Islet of Langerhans (tissue), 1 donor: ENCODE measurements around the gene ATP6V1E1.
"Not testable (repeated sequence)": the region's sequence is repeated elsewhere in the genome, so short reads cannot be mapped to it uniquely, and the experiment has no call there.

ENCODE experiments used
- FAIRE-seq: peaks from one replicate; lab custom pipeline; 2011; peaks lifted over from hg19 to GRCh38; lab: Jason Lieb, UNC

ATP6V1E1 gene

DNA sequence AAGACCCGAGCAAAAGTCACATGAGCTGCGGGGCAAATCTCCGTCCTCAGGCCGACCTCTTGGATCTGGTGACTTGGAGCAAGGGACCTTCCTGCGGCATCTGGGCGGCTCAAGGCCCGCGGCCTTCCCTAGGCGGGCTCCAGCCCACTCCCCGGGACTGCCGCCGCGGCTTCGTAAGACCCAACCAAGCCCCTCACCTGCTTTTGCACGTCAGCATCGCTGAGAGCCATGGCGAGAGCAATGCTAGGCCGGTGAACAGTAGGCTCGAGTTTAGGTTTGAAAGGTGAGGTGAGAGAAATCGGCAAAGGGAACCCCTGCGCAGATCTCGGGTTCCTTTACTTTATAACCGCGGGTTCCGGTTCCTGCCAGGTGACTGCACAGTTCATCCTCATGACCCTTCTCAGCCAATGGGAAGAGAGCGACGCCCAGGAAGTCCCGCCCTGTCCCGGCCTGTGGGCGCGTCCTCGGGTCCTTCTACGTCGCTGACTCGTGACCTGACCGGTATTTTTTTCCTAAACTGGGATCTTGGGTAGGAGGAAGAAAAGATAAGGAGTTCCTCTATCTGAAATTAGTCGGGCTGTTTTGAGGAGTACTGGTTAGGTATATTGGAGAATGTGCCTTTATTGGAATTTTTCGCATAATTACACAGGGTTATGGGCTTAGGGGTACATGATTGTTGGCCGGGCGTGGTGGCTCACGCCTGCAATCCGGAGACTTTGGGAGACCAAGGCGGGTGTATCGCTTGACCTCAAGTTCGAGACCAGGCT lies at the start of gene ATP6V1E1:
Gene ATP6V1E1, minus strand, starts transcription at position 344 of the 767 bp plus-strand sequence. Its CDS starts 114 bp downstream, at position 230.
- peak; percentile 96 for FAIRE-seq

DNA sequence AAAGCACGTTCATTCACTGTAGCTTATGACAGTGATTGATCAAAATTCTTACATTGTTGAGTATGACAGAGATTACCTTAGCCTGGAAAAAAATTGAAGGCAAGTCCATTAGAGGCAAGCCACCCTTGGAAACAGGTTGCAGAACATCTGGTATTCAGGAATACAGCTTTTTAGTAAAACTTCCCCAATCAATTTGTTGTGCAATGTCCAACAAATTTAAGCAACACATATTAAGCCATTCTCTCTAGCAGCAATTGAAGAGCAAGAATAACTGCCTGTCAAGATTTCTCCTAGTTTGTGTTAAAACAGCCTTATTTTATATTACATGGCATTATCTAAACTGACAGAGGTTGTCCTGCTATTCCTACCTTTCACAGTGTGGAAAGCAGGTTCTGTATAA lies 47.0 kb upstream of the ATP6V1E1 start:
- FAIRE-seq: no peak

- FAIRE-seq: no peak
These were observed 45.6 kb upstream of the ATP6V1E1 start for GRCh38 chr22:17674152-17674551.

GRCh38 chr22:17672417-17672991 lies 44.0 kb upstream of the ATP6V1E1 start:
- peak; percentile 96 for FAIRE-seq

- FAIRE-seq: not testable (repeated sequence)
These were observed 43.1 kb upstream of the ATP6V1E1 start for GRCh38 chr22:17671521-17672092.

DNA sequence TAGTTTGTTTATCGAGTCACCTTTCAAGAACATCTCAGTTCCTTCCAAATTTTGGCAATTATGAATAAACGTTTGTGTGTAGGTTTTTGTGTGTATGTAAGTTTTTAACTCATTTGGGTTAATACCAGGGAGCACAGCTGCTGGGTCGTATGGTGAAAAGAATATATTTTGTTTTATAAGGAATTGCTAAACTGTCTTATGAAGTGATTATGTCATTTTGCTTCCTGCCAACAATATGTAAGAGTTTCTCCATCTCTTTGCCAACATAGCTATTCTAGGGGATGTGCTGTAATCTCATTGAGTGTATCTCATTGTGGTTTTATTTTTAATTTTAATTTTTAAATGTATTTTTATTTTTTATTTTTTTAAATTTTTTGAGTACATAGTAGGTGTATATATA lies 37.3 kb upstream of the ATP6V1E1 start:
- FAIRE-seq: no peak

DNA sequence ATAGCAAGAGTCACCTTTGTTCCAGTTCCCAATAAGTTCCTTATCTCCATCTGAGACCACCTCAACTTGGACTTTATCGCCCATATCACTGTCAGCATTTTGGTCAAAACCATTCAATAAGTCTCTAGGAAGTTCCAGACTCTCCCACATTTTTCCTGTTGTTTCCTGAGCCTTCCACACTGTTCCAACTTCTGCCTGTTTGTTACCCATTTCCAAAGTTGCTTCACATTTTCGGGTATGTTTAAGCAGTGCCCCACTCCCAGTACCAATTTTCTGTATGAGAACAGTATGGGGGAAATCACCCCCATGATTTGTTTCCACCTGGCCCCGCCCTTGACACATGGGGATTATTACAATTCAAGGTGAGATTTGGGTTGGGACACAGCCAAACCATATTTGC lies 36.7 kb upstream of the ATP6V1E1 start:
- FAIRE-seq: no peak

- no peak for FAIRE-seq
These were observed 36.0 kb upstream of the ATP6V1E1 start for GRCh38 chr22:17664414-17665055.

DNA sequence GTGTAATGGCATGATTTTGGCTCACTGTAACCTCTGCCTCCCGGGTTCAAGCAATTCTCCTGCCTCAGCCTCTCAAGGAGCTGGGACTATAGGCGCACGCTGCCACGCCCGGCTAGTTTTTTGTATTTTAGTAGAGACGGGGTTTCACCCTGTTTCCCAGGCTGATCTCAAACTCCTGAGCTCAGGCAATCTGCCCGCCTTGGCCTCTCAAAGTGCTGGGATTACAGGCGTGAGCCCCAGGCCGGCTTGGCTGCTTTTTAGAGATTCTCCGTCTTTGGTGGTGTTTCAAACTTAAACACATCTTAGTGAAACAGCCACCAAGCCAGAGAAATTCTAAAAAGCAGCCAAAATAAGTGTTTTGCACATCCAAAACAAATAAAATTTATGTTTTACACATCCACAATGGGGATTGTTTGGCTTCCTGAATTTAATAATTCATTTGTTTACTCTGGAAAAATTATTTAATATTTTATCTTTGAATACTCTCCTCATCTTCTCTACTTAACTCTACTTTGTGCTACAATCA lies 28.4 kb upstream of the ATP6V1E1 start:
- no peak for FAIRE-seq

GRCh38 chr22:17655289-17655688 lies 26.7 kb upstream of the ATP6V1E1 start:
- no peak for FAIRE-seq

- FAIRE-seq: no peak
These were observed 20.0 kb upstream of the ATP6V1E1 start for GRCh38 chr22:17648569-17648968.

- FAIRE-seq: no peak
These were observed 19.4 kb upstream of the ATP6V1E1 start for GRCh38 chr22:17647991-17648390.

DNA sequence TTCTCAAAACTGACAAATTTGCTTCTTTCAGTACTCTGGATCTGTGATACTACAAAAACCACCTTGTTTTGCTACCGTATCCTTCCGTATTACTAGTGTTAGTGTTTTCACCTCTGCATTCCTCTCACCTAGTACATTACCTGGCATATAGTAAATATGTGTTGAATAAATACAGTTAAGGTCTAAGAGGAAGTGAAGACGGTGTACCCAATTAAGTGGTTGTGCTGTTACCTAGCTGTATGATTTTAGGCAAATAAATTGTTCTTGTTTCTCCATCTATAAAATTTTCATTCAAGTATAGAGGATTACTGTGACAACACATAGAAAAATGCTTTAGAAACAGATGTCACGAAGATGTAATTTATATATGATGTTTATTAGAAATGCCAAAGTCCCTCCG lies 18.9 kb upstream of the ATP6V1E1 start:
- FAIRE-seq: no peak

DNA sequence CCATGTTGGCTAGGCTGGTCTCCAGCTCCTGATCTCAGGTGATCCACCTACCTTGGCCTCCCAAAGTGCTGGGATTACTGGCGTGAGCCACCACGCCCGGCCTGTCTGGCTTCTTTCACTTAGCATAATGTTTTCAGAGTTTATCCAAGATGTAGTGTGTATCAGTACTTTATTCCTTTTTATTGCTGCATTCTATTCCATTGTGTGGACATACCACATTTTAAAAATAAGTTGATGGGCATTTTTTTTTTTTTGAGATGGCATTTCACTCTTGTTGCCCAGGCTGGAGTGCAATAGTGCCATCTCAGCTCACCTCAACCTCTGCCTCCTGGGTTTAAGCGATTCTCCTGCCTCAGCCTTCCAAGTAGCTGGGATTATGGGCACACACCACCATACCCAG lies 13.8 kb upstream of the ATP6V1E1 start:
- not testable (repeated sequence) for FAIRE-seq

DNA sequence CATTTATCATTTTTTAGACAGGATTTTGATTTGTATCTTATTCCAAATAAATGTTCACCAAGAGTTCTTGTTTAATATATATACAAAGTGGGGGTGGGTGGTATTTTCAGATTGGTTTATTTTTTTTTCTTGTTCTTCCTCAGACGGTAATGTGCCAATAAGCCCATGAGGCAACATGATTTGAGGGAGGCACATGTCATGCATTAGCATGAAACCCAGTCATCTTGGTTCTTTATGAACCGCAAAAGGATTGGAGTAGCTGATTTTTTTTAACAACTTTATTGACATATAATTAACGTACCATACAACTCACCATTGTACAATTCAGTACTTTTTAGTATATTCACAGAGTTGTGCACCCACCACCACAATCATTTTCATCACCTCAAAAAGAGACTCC lies 12.7 kb upstream of the ATP6V1E1 start:
- FAIRE-seq: no peak

GRCh38 chr22:17639247-17639741 lies 10.7 kb upstream of the ATP6V1E1 start:
- no peak for FAIRE-seq

GRCh38 chr22:17638432-17639246 lies 10.1 kb upstream of the ATP6V1E1 start, which contains the start of gene BCL2L13:
Gene BCL2L13, plus strand, starts transcription at chr22:17638757. Its CDS starts 16,955 bp downstream, at chr22:17655712.
- FAIRE-seq: no peak

- no peak for FAIRE-seq
These were observed 9.6 kb upstream of the ATP6V1E1 start for GRCh38 chr22:17638182-17638431.

DNA sequence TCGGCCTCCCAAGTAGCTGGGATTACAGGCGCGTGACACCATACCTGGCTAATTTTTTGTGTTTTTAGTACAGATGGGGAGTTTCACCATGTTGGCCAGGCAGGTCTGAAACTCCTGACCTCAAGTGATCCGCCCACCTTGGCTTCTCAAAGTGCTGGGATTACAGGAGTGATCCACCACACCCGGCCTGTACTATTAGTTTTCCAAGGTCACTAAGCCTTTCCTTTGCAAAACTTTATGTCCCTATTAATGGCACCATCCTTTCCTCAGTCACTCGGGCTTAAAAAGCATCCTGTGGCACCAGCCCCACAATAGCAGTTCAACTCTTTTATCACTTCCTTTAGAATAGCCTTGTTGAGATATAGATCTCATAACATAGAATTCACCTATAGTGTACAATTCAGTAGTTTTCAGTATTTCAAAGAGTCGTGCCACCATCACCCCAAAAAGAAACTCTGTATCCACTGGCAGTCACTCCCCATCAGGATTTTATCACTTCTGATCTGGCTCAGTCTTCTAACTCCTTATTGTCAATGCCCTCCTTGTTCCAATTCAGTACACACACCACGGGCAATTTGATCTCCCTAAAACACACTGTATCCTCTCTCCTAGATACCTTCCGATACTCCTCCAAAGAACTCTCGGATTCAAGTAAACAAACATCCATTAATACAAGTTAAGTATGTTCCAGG lies 9.1 kb upstream of the ATP6V1E1 start:
- FAIRE-seq: no peak

- FAIRE-seq: not testable (repeated sequence)
These were observed 8.3 kb upstream of the ATP6V1E1 start for GRCh38 chr22:17636850-17637249.

DNA sequence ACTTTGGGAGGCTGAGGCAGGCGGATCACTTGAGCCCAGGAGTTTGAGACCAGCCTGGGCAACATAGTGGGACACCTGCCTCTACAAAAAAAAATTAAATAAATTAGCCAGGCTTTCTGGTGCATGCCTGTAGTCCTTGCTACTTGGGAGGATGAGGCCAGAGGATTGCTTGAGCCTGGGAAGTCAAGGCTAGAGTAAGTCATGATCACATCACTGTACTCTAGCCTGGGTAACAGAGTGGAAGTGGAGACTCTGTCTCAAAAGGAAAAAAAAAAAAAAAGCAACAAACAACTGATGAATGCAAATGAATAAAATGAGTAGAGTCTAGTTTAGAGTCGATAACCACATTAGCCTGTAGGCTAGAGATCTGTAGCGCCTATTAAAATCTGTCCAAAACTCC lies 6.1 kb upstream of the ATP6V1E1 start:
- no peak for FAIRE-seq

DNA sequence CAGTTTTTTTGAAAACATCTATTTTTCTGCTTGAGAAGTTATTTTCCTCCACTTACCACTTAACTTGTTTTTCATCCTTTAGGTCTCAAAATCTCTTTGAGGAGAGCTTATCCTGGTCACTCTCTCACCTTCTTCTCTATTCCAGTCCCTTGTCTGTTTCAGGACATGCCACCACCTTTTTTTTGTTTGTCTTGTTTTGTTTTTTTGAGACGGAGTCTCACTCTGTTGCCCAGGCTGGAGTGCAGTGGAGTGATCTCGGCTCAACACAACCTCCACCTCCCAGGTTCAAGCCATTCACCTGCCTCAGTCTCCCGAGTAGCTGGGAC lies 5.4 kb upstream of the ATP6V1E1 start:
- no peak for FAIRE-seq
